ENCODE results near the gene LCORL.
A peak's percentile ranks its signal among the peaks of the same experiment; 100 is the strongest.
"Not testable (repeated sequence)": the region's sequence is repeated elsewhere in the genome, so short reads cannot be mapped to it uniquely, and the experiment has no call there.

LCORL gene

DNA sequence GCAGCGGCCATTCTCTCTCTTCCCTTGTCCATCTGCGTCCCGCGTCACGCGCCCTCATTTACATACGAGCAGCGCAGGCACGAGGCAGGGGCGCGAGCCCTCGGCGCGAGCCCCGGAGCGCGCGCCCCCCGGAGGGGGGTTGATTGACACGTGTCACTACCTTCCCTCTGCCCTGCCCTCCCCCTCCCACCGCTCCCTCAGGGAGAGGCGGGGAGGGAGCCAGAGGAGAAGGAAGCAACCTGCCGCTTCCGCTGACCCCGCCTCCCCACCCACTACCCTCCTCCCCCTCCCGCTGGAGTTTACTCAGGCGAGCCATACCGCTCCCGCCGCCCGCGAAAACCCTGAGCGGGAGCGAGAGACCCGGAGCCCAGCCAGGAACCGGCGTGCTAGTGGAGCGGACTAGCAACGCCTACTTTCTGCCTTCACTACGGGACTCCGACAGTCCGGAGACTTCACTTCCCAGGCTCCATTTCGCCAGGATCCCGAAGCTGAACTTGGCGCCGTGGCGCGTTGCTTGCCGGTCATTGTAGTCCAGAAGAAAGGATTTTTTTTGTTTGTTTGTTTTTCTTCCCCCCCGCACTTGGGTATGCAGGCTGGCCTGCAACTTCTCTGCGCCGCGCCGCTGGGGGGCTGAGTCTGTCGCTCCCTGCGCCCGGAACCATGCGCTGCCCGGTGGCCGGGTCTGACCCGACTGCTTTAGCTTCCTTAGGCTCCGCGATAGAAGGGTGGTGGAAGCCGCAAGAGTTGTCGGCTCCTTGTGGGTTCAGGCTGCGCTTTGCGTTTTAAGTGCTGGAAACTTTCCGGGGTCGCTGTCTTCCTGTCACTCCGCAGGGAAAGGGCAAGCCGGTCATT is at the start of gene LCORL:
LCORL (minus strand) TSS at position 36 of the 852 bp plus-strand sequence; CDS start at position 32, 4 bp downstream.
- peak; percentile 78 for DNase-seq

DNA sequence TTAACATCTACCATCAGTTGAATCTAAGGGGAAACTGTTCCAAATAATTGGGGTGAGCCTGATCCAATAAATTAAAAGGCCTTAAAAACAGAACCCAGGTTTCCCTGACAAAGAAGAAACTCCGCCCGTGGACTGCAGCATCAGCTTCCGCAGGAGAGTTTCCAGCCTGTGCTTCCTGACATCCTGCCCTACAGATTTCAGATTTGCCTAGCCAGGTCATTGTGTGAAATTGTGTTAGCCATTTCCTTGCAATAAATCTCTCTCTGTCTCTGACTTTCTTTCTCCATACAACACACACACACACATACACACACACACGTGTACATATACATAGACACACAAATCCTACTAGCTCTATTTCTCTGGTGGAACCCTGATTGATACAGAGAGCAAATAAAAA is 48.3 kb upstream of the LCORL start:
- no peak for DNase-seq

GRCh38 chr4:18067031-18067430 is 45.5 kb upstream of the LCORL start:
- no peak for DNase-seq

GRCh38 chr4:18063079-18063478 is 41.5 kb upstream of the LCORL start:
- DNase-seq = no peak

DNA sequence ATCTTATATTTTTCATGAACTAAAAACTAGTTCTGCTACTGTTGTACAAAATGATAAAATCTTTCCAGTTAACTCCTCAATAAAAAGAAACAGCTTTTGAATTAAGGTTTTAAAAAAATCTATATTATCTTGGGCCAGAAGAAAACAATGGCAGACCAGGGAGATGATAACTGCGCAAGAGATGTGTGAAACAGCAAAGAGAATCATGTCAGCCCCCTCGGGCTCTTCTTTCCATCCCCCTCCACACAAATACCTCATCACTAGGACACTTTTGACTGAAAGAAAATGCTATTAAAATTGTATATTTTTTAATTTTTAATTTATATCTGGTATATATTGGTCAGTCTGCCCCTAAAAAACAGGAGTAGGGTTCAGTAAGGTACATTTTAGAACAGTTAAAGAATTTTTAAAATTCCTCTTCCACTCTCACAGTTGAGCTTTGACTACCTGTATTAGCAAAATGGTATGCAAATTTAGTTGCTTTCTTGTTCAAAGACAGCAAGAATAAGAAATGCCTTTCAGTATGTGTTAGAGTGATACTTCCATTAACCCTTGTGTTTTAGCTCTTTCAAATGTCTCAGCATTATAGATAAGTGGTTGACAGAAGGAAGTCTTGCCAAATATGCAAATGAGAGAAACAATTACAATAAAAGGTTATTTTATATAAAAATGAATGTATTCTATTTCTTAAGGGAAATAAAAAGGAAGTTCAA is 36.4 kb upstream of the LCORL start:
- no peak for DNase-seq

DNA sequence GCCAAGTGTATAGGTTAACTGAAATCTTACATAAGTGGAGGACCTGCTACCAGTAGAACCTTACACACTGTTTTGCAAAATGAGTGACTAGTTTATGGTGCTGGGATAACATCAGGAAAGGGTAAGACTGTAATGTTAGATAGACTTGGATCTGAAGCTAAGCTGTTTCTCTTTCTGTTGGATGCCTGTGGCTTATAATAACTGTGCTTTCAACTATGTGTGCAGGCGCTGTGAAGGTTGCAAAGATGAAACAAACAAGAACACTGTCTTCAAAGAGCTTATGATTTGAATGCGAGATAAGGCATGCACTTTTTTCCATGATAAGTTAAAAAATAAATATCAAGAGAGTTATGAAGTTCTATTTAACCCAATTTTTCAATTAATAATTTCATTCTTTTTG is 34.5 kb upstream of the LCORL start:
- DNase-seq = no peak

- DNase-seq = no peak
Observed at GRCh38 chr4:18052158-18052557, 30.6 kb upstream of the LCORL start.

DNA sequence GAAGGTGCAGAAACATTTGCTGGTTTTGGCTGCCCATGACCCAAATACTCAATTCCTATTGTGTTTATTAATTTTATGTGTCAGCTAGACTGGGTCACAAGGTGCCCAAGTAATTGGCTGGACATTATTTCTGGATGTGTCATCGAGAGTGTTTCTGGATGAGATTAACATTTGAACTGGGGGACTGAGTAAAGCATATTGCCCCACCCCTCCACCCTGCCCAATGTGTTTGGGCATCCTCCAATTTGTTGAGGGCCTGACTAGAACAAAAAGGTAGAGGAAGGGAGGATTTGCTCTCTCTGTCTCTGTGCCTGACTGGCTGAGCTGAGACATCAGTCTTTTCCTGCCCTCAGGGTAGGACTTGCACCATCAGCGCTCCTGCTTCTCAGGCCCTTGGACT is 29.7 kb upstream of the LCORL start:
- no peak for DNase-seq

GRCh38 chr4:18050448-18050847 is 28.9 kb upstream of the LCORL start:
- no peak for DNase-seq

- no peak for DNase-seq
Observed at GRCh38 chr4:18049446-18049845, 27.9 kb upstream of the LCORL start.

DNA sequence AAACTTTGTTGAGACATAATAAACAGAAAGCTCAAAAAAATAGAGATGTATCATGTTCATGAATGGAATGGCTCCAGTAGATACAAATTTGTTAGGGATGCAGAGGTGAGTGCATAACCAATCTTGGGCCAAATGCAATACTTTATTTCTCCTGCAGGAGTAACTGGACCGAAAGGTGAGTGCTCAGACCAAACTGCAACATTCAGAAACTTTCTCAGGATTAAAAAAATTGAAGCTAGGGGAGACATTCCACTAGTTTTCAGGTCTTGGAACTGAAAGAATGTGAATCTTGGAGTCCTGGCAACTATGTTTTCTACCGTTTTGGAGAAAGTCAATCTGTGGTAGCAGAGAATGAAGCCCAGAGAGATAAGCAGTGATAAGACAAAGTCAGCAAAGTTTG is 21.2 kb upstream of the LCORL start:
- no peak for DNase-seq

GRCh38 chr4:18042012-18042411 is 20.5 kb upstream of the LCORL start:
- DNase-seq = no peak

- no peak for DNase-seq
Observed at GRCh38 chr4:18041114-18041513, 19.6 kb upstream of the LCORL start.

DNA sequence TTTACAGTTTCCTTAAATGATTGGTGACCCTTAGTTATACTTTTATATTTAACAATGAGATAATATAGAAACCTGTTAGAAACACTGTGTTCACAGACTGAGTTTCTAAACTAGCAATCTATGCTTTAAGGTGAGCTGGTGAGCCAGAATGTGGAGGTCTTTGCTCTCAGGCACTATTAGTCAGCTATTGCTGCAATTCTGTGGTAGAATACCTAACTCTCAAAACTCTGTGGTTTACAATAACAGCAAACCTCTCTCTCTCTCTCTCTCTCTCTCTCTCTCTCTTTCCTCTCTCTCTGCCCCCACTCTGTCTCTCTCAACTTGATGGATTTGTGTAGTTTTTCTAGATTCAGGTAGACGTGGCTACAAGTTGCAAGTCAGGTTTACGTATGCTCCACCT is 17.6 kb upstream of the LCORL start:
- DNase-seq = no peak

- DNase-seq = not testable (repeated sequence)
Observed at GRCh38 chr4:18036369-18036768, 14.8 kb upstream of the LCORL start.

DNA sequence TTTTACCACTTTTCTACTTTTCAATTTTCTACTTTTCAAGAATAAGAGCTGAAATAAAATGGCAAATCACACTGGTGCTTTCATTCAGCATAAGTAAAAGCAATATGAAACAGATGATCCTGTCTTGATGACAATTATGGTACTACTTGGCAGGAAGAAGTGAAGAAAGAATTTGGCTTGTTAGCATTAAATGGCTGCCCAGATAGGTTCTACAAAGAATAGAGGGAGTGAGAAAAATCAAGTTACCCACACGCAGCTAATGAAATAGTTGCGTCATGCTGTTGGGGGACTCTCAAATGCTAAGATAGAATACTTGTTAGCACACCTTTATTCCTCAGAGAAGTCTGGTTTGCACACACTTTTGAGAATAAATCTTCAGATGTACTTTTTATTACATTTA is 12.5 kb upstream of the LCORL start:
- no peak for DNase-seq

- no peak for DNase-seq
Observed at GRCh38 chr4:18033111-18034085, 11.8 kb upstream of the LCORL start.

DNA sequence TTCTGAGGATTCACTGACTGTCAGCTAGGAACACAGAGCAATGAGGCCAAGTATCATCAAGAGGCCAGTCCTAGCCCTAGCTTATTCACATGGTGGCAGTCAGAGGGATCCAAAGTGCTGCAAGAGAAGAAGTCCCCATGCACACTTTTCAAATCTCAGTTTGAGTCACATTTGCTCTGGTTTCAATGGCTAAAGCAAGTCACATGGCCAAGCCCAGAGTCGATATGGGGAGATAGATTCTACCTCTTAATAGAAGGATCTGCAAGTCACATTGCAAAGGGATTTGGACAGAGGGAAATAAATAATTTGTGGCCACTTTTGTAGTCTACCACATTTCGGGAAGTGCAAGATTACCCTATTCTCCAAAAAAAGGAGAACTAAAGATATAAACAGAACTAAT is 3.7 kb upstream of the LCORL start:
- DNase-seq = no peak

DNA sequence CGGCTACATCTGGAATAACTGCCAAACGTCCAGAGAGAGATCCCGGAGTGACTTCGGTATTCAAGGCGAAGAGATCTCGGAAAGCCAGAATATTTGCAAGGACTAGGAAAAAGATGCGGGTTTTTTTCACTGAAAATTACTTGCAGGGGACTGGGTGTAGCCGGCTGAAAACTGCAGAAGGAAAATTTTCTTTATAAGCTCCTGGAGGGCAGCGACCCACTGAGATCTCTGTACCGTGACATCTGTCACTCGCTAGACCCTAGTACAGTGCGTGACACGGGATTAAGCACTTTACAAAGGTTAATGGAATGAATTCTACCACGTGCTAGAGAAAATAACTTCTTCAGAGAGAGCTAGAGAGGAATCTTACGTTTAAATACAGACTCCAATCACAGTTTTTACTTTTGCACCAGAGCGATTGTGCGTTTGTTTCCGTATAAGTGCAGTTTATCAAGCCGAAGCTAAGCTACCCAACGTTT is 1.1 kb upstream of the LCORL start:
- no peak for DNase-seq

GRCh38 chr4:18021470-18021719 is 160 bp downstream of the LCORL start:
- DNase-seq = no peak

DNA sequence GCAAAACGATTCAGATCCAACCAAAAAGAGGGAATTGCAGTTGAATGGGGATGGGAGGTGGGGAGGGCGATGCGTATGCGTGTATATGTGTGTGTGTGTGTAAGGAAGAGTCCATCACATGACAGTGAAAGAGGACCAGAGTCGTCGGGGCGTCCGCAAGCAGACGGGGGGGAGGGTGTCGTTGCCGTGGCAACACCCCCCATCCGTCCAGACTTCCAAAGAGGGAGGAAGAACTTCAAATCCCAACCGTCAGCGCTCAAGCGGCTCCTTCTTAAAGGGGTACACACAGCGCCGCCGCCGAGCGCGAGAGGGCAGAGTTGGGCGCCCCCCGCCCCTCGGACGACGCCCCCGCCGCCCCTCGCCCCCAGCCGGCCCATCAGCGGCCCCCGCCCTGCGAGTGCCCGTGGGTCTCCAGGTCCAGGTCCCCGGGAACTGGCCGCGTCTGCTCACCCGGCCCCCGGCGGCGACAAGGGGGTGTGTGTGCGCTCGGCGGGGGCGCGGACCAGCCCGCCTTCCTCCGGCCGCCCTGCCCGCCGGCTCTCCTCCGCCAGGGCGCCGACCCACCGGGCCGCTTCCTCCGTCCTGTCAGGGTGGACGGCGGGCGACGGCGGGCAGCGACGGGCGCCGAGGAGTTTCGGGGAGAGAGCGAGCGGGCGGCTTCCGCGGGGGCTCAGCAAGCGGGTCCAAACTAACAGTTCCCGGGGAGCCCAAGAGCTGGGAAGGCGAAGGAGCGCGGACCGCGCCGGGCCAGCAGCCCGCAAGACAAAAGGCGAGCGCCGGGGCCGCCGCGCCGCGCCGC is 685 bp downstream of the LCORL start:
- peak; percentile 23 for DNase-seq

GRCh38 chr4:18020145-18020670 is 1.3 kb downstream of the LCORL start:
- peak; percentile 8 for DNase-seq
